H1 (cell line): ENCODE data around the gene TMEM164. TPM values are rescaled to one million over a fixed set of nuclear protein-coding genes. Genes with fewer than 3 reads are reported as not detected.

Experiments
- SIN3A ChIP-seq, 2 experiments: IDR thresholded peaks in 1 of 2; conservative IDR thresholded peaks in 1 of 2; 2 replicates each; pipeline ENCODE4 v1.6.1; 2011 to 2012; ENCODE audit warnings: low read length in 2 of 2, improper control_type of control experiment in 1 of 2, low read depth in 1 of 2, mild to moderate bottlenecking in 1 of 2
- polyA plus RNA-seq, 7 experiments: library from polyadenylated mRNA; depleted of rRNA in 3 of 7; stranded (reverse) in 5 of 7; unstranded in 2 of 7; fragments of >200 nt in 5 of 7; fragments of 200-250 nt in 2 of 7; gene quantifications; 1 replicate in 5 of 7; 2 replicates in 1 of 7; 4 replicates in 1 of 7; pipeline versions ENCODE4 v1.2.1 to v1.2.3, GENCODE V29; 2011 to 2013; ENCODE audit warnings: missing spikeins in 2 of 7, mixed read lengths in 2 of 7
- total RNA-seq: library from RNA; stranded (reverse); fragmentation: NEBNext Ultra II Directional; extraction: Animal tissue kit (Norgen Biotek cat#: 25700); gene quantifications from 2 replicates; pipeline ENCODE4 v1.2.1, GENCODE V29; 2021

Gene TMEM164
- total and polyA plus RNA-seq, 2 of the 8 experiments (the other 6 are each of a cell fraction or from before 2014, with no cell fraction given): 7.3 to 14.8 TPM

DNA sequence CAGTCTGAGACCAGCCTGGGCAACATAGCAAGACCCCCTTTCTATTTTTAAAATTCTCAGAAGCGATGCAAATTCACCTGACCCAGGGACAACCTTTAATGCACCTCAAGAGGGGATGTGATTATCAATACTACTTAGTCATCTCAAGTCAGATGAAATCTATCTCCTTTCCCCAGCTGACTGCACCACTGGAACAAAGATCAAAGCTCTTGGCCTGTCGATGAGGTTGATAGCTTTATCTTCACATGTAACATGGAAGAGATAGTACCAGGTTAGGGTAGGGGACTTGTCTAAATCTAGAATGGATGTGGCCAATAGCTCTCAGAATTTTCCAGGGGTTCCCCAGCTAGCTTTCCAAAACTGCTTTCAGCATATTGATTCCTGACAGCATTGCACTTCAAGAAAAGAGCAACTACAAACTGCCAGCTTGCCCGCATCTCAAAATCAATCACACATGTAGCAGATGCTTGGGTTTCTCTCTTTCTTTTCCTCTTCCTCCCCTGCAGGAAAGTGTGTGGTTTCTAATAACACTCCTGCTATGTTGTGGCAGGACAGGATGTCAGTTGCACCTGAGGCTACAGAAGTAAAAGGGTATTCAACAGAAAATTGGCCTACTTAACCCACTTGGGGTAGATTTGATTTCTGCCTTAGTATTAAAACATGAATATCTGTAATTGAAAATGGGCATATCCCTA is 12.2 kb upstream of the TMEM164 start (continued):
- TF ChIP-seq SIN3A (conservative IDR thresholded peaks at IDR 0.05 in 1 of 2, IDR thresholded peaks at IDR 0.05 in 1 of 2; ENCODE audit: low read depth in 1 of 2, low read length in 2 of 2): no peak
